ENCODE results near the gene TSPAN9. TPM values are rescaled to one million over a fixed set of nuclear protein-coding genes. Genes with fewer than 3 reads are reported as not detected.

Gene TSPAN9
- total RNA-seq, 4 donors from 2014 or later, result 23.4 to 43.3 (median 29.4) TPM

DNA sequence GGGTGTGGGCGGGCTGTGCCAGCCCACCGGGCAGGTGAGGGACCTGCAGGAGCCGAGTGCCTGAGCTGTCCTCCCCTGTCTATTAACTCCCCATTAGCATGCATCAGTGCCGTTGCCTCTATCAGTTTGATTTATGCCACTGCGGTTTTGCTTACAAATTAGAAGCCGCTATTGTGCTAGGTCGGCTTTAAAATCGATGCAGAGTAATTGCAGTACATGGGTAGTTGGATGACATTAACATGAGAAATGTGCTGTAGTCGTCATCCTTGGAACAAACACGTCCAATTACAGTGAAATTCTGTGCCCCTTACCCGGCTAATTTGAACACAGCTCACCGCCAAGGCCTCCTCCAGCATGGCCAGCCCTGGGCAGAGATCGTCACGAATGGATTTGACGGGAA lies 145.8 kb downstream of the TSPAN9 start:
- TF ChIP-seq, protein P1, sequence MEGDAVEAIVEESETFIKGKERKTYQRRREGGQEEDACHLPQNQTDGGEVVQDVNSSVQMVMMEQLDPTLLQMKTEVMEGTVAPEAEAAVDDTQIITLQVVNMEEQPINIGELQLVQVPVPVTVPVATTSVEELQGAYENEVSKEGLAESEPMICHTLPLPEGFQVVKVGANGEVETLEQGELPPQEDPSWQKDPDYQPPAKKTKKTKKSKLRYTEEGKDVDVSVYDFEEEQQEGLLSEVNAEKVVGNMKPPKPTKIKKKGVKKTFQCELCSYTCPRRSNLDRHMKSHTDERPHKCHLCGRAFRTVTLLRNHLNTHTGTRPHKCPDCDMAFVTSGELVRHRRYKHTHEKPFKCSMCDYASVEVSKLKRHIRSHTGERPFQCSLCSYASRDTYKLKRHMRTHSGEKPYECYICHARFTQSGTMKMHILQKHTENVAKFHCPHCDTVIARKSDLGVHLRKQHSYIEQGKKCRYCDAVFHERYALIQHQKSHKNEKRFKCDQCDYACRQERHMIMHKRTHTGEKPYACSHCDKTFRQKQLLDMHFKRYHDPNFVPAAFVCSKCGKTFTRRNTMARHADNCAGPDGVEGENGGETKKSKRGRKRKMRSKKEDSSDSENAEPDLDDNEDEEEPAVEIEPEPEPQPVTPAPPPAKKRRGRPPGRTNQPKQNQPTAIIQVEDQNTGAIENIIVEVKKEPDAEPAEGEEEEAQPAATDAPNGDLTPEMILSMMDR (IDR thresholded peaks at IDR 0.05), result no peak
- no peak for ATAC-seq (ENCODE audit: low FRiP score)
- DNase-seq (ENCODE audit: low spot score), result no peak

DNA sequence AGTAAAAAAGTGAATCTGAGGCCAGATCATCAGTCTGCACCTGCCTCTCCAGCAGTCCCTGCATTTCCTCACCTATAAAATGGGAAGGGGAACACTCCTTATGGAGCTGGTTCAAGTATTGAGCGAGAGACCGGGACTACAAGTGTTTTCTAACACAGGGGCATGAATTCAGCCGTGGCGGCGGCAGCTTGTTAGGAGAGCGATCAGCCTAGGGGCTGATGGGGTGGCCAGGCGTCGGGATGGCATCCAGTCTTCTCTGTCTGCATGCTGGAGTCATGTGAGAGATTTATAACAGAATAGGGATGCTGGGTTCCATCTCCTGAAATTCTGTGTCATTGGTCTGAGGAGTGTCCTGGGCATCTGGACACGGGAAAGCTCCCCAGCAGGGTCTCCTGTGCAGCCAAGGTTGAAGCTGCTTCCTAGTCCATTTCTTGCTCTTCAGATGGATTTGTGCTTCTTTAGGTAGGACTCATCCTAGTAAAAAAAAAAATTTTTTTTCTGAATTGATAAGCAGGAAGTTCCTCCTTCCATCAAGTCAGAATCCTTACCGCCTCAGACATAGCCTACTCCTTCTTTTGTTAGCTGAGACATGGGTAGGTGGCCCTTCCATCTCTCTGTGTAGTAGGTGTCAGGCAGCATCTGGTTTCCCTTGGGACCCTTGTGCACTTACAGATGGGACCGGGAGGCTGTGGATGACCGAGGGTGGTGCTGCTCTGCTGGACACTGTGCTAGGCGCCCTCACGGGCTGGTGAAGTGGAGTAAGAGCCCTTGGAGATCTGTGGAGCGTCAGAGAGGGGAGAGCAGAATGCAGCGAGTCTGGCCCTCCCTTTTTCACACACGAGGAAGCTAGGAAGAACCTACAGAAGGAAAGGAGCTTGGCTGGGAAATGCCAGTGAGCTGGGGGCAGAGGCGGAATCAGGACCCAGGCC lies 146.7 kb downstream of the TSPAN9 start:
- TF ChIP-seq, protein P1 (IDR thresholded peaks at IDR 0.05), result no peak
- ATAC-seq (ENCODE audit: low FRiP score), result no peak

DNA sequence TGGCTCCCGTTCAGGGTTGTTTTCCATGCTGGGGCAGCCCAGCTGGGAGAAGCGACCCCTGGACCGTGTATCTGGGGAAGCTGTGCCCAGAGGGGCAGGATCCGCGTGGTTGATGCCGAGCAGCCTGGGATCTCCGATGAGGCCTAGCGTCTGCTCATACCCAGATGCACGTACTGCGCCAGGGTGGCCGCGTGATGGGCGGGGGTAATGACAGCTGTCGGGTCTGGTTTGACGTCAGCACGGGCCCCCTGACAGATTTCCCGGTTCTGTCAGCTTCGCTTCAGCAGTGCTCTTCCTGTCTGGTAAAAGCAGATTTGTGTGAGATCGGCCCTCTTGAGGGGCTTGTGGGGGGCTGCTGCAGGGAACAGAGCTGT lies 147.3 kb downstream of the TSPAN9 start:
- DNase-seq (ENCODE audit: low spot score), result no peak
- TF ChIP-seq, protein P1 (IDR thresholded peaks at IDR 0.05), result no peak
- ATAC-seq (ENCODE audit: low FRiP score), result no peak

More for the DNA sequence above, 146.7 kb downstream of the TSPAN9 start:
- no peak for DNase-seq (ENCODE audit: low spot score)

DNA sequence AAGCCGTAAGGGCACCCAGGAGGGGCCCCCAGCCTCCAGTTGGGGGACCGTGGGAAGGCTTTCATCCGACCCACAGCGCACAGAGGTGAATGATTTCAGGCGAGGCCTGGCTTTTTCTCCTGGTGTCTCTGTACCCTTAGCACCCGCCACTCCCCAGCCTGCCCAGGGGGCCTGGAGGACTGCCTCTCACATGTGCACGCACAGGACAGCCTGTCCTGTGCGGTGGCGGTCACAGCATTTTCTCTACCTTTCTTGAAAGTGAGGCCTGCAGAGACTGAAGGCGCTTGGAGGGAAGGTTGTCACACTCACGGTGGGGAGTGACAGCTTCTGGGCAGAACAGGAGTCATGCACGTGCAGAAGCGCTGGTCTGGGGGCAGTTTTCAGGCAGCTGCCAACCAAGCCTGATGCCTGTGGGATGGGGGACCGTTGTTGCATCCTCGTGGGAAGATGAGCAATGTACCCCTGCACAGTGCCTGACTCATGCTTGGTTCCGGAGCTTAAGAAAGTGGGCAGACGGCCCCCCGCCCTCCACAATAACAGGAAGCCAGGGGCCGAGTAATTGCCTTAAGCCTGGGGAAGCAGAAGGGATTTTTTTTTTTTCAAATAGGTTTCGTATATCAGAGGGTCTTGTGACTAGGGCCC lies 148.1 kb downstream of the TSPAN9 start:
- ATAC-seq (ENCODE audit: low FRiP score) (no peak), DNase-seq (ENCODE audit: low spot score) (no peak)
- TF ChIP-seq, protein P1 (IDR thresholded peaks at IDR 0.05), result no peak

DNA sequence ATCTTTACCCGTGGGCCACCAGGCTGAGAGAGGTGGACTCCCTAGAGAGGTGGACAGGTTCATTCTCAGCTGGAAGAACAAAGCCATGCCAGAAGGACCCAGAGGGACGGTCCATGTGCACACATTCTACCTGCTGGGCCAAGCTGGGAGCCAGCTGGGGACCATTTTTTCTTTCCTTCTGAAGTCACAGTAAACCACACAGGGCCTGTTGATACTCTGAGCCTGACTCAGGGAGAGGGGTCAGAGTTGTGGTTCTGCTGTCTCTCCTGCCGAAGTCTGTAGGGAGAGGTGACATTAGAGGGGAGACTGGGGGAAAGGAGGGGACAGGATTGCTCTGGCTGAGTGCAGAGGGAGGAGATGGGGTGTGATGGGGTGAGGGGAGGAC lies 148.6 kb downstream of the TSPAN9 start:
- TF ChIP-seq, protein P1 (IDR thresholded peaks at IDR 0.05), result no peak
- DNase-seq (ENCODE audit: low spot score) (no peak), ATAC-seq (ENCODE audit: low FRiP score) (no peak)

DNA sequence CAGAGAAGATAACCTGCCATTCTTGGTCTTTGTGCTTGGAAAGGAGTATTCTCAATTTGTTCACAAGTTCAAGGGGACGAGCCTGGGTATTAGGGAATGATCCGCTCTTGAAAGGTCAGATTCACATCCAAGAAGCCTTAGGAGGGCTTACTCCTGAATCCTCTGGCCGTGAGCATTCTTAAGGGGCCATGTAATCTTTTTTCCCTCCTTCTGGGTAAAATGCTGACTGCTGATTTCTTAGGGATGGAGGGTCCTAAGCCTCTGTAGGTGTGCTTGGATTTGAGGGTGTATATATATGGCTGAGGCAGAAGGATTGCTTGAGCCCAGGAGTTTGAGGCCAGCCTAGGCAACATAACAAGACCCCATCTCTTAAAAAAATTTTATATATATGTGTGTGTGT lies 149.1 kb downstream of the TSPAN9 start:
- no peak for DNase-seq (ENCODE audit: low spot score)
- TF ChIP-seq, protein P1 (IDR thresholded peaks at IDR 0.05), result no peak
- ATAC-seq (ENCODE audit: low FRiP score), result no peak

All from omental fat pad (tissue), 4 donors.